Keratinocyte (primary cell): ENCODE measurements around the gene LHX3. TPM values are rescaled to one million over a fixed set of nuclear protein-coding genes. Genes with fewer than 3 reads are reported as not detected.

Source experiments
- DNase-seq: peaks from one replicate; pipeline ENCODE4 v3.0.0-alpha.2; 2011; ENCODE audit warnings: low read depth, missing footprints, low spot score
- FAIRE-seq: peaks from 2 replicates; lab custom pipeline; 2011; peaks lifted over from hg19 to GRCh38; lab: Jason Lieb, UNC
- H2AFZ ChIP-seq: 2 replicates; pipeline ENCODE4 v1.6.0; 2012; ENCODE audit warnings: low read length, control low read depth, inconsistent platforms; ENCODE audit not compliant: control insufficient read depth
- H3K27ac ChIP-seq: 2 replicates; pipeline ENCODE4 v1.5.1; 2011; ENCODE audit warnings: low read length; ENCODE audit not compliant: control insufficient read depth, insufficient read depth
- H3K27me3 ChIP-seq: 3 replicates; pipeline ENCODE4 v1.6.0; 2011; ENCODE audit warnings: low read length; ENCODE audit not compliant: control insufficient read depth, insufficient read depth; ENCODE audit errors: extremely low read depth
- H3K36me3 ChIP-seq, 2 experiments: 2 replicates in 1 of 2; 3 replicates in 1 of 2; pipeline ENCODE4 v1.5.1; 2011; ENCODE audit warnings: low read length in 2 of 2, mild to moderate bottlenecking in 1 of 2; ENCODE audit not compliant: control insufficient read depth in 2 of 2, insufficient read depth in 2 of 2; ENCODE audit errors: extremely low read depth in 1 of 2
- H3K4me1 ChIP-seq: 3 replicates; pipeline ENCODE4 v1.5.1; 2011; ENCODE audit warnings: low read length; ENCODE audit not compliant: control insufficient read depth, insufficient read depth; ENCODE audit errors: extremely low read depth
- H3K4me2 ChIP-seq: 3 replicates; pipeline ENCODE4 v1.6.0; 2011; ENCODE audit warnings: low read depth, low read length; ENCODE audit not compliant: control insufficient read depth, insufficient read depth; ENCODE audit errors: extremely low read depth
- H3K4me3 ChIP-seq, 3 experiments: fragments of 200-600 bp in 1 of 3; sonication (generic) in 1 of 3; 2 replicates in 2 of 3; 3 replicates in 1 of 3; pipeline ENCODE4 v1.5.1; 2011 to 2016; ENCODE audit warnings: low read length in 3 of 3, mild to moderate bottlenecking in 3 of 3, control low read depth in 2 of 3, inconsistent platforms in 1 of 3, low read depth in 1 of 3, mixed read lengths in 1 of 3, mixed run types in 1 of 3, moderate library complexity in 1 of 3; ENCODE audit not compliant: control insufficient read depth in 2 of 3, insufficient read depth in 2 of 3; ENCODE audit errors: extremely low read depth in 1 of 3
- H3K79me2 ChIP-seq: 2 replicates; pipeline ENCODE4 v1.6.0; 2012; ENCODE audit warnings: low read length; ENCODE audit not compliant: control insufficient read depth, insufficient read depth
- H3K9ac ChIP-seq: 3 replicates; pipeline ENCODE4 v1.6.0; 2011; ENCODE audit warnings: low read length; ENCODE audit not compliant: control insufficient read depth, insufficient read depth; ENCODE audit errors: extremely low read depth
- H3K9me1 ChIP-seq: 3 replicates; pipeline ENCODE4 v1.6.0; 2011; ENCODE audit warnings: low read length; ENCODE audit not compliant: control insufficient read depth, insufficient read depth; ENCODE audit errors: extremely low read depth
- H3K9me3 ChIP-seq: 2 replicates; pipeline ENCODE4 v1.5.1; 2012; ENCODE audit warnings: low read depth, low read length; ENCODE audit not compliant: control insufficient read depth
- H4K20me1 ChIP-seq: 3 replicates; pipeline ENCODE4 v1.6.0; 2011; ENCODE audit warnings: low read length; ENCODE audit not compliant: control insufficient read depth, insufficient read depth; ENCODE audit errors: extremely low read depth
- CTCF ChIP-seq, 3 experiments: IDR thresholded peaks in 1 of 3; conservative IDR thresholded peaks in 1 of 3; optimal IDR thresholded peaks in 1 of 3; 2 replicates in 2 of 3; 3 replicates in 1 of 3; pipeline versions ENCODE3 to v1.5.1; 2011; ENCODE audit warnings: low read length in 3 of 3, mild to moderate bottlenecking in 3 of 3, moderate library complexity in 2 of 3, control low read depth in 1 of 3, inconsistent platforms in 1 of 3; ENCODE audit not compliant: insufficient read depth in 2 of 3; ENCODE audit errors: extremely low read depth in 1 of 3
- EZH2 ChIP-seq: IDR thresholded peaks from one replicate; pipeline ENCODE4 v1.6.1; 2012; ENCODE audit warnings: inconsistent platforms, mild to moderate bottlenecking, low read length, moderate library complexity
- dilution Hi-C: fragments of 300-500 bp; cut with MboI; formaldehyde crosslinking; loops from one replicate; pipeline ENCODE4 v1.7.0; 2020; ENCODE audit warnings: low sequenced_read_pairs; ENCODE audit not compliant: extremely low pct_ligation_motif_present
- polyA plus RNA-seq, 5 experiments: library from polyadenylated mRNA; depleted of rRNA in 3 of 5; stranded (reverse) in 3 of 5; stranded (forward) in 1 of 5; unstranded in 1 of 5; fragments of >200 nt; gene quantifications; 1 replicate in 1 of 5; 2 replicates in 3 of 5; 3 replicates in 1 of 5; pipeline versions ENCODE4 v1.2.1 to v1.2.3, GENCODE V29; 2011 to 2012; ENCODE audit warnings: missing spikeins in 2 of 5, low read depth in 1 of 5, low replicate concordance in 1 of 5

LHX3 gene
- polyA plus RNA-seq, 1 donor (not counting 4 experiments of a cell fraction or from before 2014, with no cell fraction given) = not detected

- FAIRE-seq (no peak), DNase-seq (no peak)
- peaks cover 43% of the 10 kb centered on the region for H3K27me3 ChIP-seq
- no peak for TF ChIP-seq EZH2
- TF ChIP-seq CTCF (optimal IDR thresholded peaks at IDR 0.05 in 1 of 3, IDR thresholded peaks at IDR 0.05 in 1 of 3, conservative IDR thresholded peaks at IDR 0.05 in 1 of 3; ENCODE audit: extremely low read depth in 1 of 3, insufficient read depth in 2 of 3, low read length in 3 of 3) = no peak
- no peak overlapping the region for H3K4me2 ChIP-seq
- H3K79me2 ChIP-seq = no peaks in the 10 kb centered on the region
- no peak overlapping the region for H3K27ac ChIP-seq
- no peaks in the 10 kb centered on the region for H3K4me1 ChIP-seq
- H3K9me3 ChIP-seq = no peaks in the 10 kb centered on the region
- H4K20me1 ChIP-seq = no peaks in the 10 kb centered on the region
- H3K9me1 ChIP-seq = no peaks in the 10 kb centered on the region
- dilution Hi-C loops = no loop called here
- H3K36me3 ChIP-seq = no peaks in the 10 kb centered on the region
- no peak overlapping the region for H3K4me3 ChIP-seq
- no peak overlapping the region for H3K9ac ChIP-seq
- no peak overlapping the region for H2AFZ ChIP-seq
Measured at GRCh38 chr9:136182850-136183422, 22.0 kb downstream of the LHX3 start.

GRCh38 chr9:136182420-136182787 lies 22.5 kb downstream of the LHX3 start:
- no peaks in the 10 kb centered on the region for H4K20me1 ChIP-seq
- no peak for TF ChIP-seq EZH2
- FAIRE-seq (no peak), DNase-seq (no peak)
- H3K27me3 ChIP-seq = peaks cover 38% of the 10 kb centered on the region
- no peak overlapping the region for H2AFZ ChIP-seq
- no peaks in the 10 kb centered on the region for H3K9me1 ChIP-seq
- H3K36me3 ChIP-seq = no peaks in the 10 kb centered on the region
- H3K79me2 ChIP-seq = no peaks in the 10 kb centered on the region
- no peak overlapping the region for H3K4me2 ChIP-seq
- H3K9me3 ChIP-seq = no peaks in the 10 kb centered on the region
- no peak overlapping the region for H3K4me3 ChIP-seq
- dilution Hi-C loops = no loop called here
- H3K27ac ChIP-seq = no peak overlapping the region
- no peaks in the 10 kb centered on the region for H3K4me1 ChIP-seq
- H3K9ac ChIP-seq = no peak overlapping the region
